Effector memory CD8-positive, alpha-beta T cell (primary cell): Measurements from ENCODE around the gene ATP6V0A1.
A peak's percentile ranks its signal among the peaks of the same experiment; 100 is the strongest.
"Not testable (repeated sequence)": the region's sequence is repeated elsewhere in the genome, so short reads cannot be mapped to it uniquely, and the experiment has no call there.

Source experiments
- ATAC-seq: fragments of 150-1000 bp; cut with Tn5 transposase; replicated peaks from 2 replicates; pipeline ENCODE4 v1.10.0; 2021; ENCODE audit warnings: mild to moderate bottlenecking, moderate library complexity
- DNase-seq, 3 experiments: peaks; one replicate each; pipeline ENCODE4 v3.0.0; 2021
- H3K27ac Mint-ChIP-seq, 2 donors: one replicate each; pipeline ENCODE4 v1.8.0; 2022; ENCODE audit warnings: mild to moderate bottlenecking in 2 of 2, mixed read lengths in 2 of 2, moderate library complexity in 2 of 2
- H3K27me3 Mint-ChIP-seq, 2 donors: one replicate each; pipeline ENCODE4 v1.8.0; 2022; ENCODE audit warnings: mixed read lengths in 2 of 2
- H3K36me3 Mint-ChIP-seq: one replicate; pipeline ENCODE4 v1.8.0; 2022; ENCODE audit warnings: mild to moderate bottlenecking, moderate library complexity, mixed read lengths; ENCODE audit not compliant: insufficient read depth
- H3K4me1 Mint-ChIP-seq, 2 donors: one replicate each; pipeline ENCODE4 v1.8.0; 2022; ENCODE audit warnings: low read depth in 2 of 2, mixed read lengths in 2 of 2
- H3K4me3 Mint-ChIP-seq, 2 donors: one replicate each; pipeline ENCODE4 v1.8.0; 2022; ENCODE audit warnings: mild to moderate bottlenecking in 2 of 2, mixed read lengths in 2 of 2, moderate library complexity in 2 of 2
- H3K9me3 Mint-ChIP-seq, 2 donors: one replicate each; pipeline ENCODE4 v1.8.0; 2022; ENCODE audit warnings: mixed read lengths in 2 of 2

ATP6V0A1 gene

DNA sequence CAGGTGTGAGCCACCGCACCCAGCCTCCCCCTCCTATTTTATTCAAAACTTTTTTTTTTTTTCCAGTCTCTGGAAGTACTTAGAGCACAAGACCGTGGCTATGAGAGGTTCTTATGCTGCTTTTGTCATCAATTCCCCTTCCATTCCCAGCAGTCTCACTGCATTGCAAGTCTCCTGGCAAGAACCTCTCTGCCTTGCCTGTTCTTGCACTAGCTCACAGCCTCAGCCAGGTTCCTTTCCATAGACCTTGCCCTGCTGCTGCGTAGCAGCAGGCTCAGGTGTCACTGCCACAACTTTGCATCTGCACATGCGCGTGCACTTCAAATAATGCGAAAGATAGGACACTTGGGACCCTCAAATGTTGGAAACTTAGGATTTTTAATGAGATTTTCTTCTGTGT is 15.6 kb downstream of the ATP6V0A1 start:
- H3K9me3 Mint-ChIP-seq: no peaks in the 10 kb centered on the region
- H3K4me1 Mint-ChIP-seq: no peaks in the 10 kb centered on the region
- peaks cover 22% of the 10 kb centered on the region for H3K36me3 Mint-ChIP-seq
- no peak overlapping the region for H3K4me3 Mint-ChIP-seq
- DNase-seq: no peak
- no peak for ATAC-seq
- H3K27me3 Mint-ChIP-seq: peaks cover 0 to 4% of the 10 kb centered on the region in 2 donors
- H3K27ac Mint-ChIP-seq: no peak overlapping the region

- peaks cover 0 to 8% of the 10 kb centered on the region in 2 donors for H3K27me3 Mint-ChIP-seq
- no peak overlapping the region for H3K4me3 Mint-ChIP-seq
- no peaks in the 10 kb centered on the region for H3K9me3 Mint-ChIP-seq
- no peaks in the 10 kb centered on the region for H3K4me1 Mint-ChIP-seq
- no peak for ATAC-seq
- no peak overlapping the region for H3K27ac Mint-ChIP-seq
- no peak for DNase-seq
- peaks cover 22% of the 10 kb centered on the region for H3K36me3 Mint-ChIP-seq
Observed at GRCh38 chr17:42475121-42475520, 16.4 kb downstream of the ATP6V0A1 start.

DNA sequence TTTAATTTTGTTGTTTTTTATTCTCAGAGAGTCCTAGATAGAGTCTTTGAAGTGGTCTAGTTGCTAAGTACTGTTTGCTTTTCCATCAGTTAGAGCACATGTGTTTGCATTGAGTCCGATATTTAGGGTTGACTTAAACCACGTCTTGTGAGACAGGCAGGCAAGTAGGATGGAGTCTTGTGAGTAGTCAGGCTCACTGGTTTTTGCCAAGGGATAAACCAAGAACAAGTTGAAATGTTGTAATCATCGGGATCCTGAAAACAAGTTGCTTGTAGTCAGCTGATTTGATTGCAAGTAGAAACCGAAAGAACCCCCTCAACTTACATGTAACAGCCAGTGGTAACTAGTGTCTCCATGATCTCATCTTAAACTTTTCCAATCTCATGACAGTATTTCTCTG is 17.2 kb downstream of the ATP6V0A1 start:
- no peak for ATAC-seq
- H3K27ac Mint-ChIP-seq: no peak overlapping the region
- peaks cover 20% of the 10 kb centered on the region for H3K36me3 Mint-ChIP-seq

GRCh38 chr17:42476411-42476810 is 17.7 kb downstream of the ATP6V0A1 start:
- DNase-seq (no peak), ATAC-seq (no peak)
- no peak overlapping the region for H3K4me3 Mint-ChIP-seq
- no peaks in the 10 kb centered on the region for H3K4me1 Mint-ChIP-seq
- peaks cover 18% of the 10 kb centered on the region for H3K36me3 Mint-ChIP-seq
- H3K27ac Mint-ChIP-seq: no peak overlapping the region
- peaks cover 0 to 11% of the 10 kb centered on the region in 2 donors for H3K27me3 Mint-ChIP-seq
- H3K9me3 Mint-ChIP-seq: no peaks in the 10 kb centered on the region

More for the DNA sequence above, 17.2 kb downstream of the ATP6V0A1 start:
- Mint-ChIP-seq H3K4me3 (no peak overlapping the region), H3K9me3 (no peaks in the 10 kb centered on the region), H3K4me1 (no peaks in the 10 kb centered on the region), H3K27me3 (peaks cover 0 to 11% of the 10 kb centered on the region in 2 donors)
- DNase-seq: no peak

GRCh38 chr17:42477173-42477572 is 18.5 kb downstream of the ATP6V0A1 start:
- ATAC-seq (no peak), DNase-seq (no peak)
- Mint-ChIP-seq H3K27me3 (peaks cover 0 to 11% of the 10 kb centered on the region in 2 donors), H3K4me1 (no peaks in the 10 kb centered on the region), H3K4me3 (no peak overlapping the region), H3K36me3 (peaks cover 20% of the 10 kb centered on the region), H3K27ac (no peak overlapping the region), H3K9me3 (no peaks in the 10 kb centered on the region)

GRCh38 chr17:42477824-42478223 is 19.1 kb downstream of the ATP6V0A1 start:
- not testable (repeated sequence) for ATAC-seq, H3K4me3 Mint-ChIP-seq
- H3K36me3 Mint-ChIP-seq: peaks cover 20% of the 10 kb centered on the region

DNA sequence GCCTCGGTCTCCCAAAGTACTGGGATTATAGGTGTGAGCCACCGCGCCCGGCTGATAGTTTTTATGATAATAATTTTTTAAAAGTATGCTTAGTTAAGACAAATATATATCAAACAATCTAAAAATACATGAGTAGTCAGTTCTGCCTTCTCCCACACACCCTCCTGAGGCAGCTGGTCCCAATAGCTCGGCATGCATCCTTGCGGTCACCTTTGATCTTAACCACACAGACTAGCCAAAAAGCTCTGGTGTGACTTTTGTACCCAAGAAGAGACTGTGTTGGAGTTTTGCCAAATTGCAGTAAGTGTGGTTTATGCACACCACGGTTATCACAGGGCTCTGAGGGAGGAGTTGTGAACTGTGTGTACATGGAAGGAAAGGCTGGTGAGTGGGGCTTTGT is 25.6 kb downstream of the ATP6V0A1 start:
- Mint-ChIP-seq H3K27me3 (peaks cover 2 to 8% of the 10 kb centered on the region in 2 donors), H3K4me3 (peak overlapping the region; percentile 77 to 78), H3K4me1 (peaks cover 13 to 22% of the 10 kb centered on the region in 2 donors), H3K36me3 (peaks cover 35% of the 10 kb centered on the region), H3K9me3 (no peaks in the 10 kb centered on the region), H3K27ac (peak overlapping the region; percentile 79 to 90)
- DNase-seq (peak; percentile 85 to 86 (median 85)), ATAC-seq (peak; percentile 95)

More at GRCh38 chr17:42477824-42478223, 19.1 kb downstream of the ATP6V0A1 start:
- H3K27me3 Mint-ChIP-seq: peaks cover 0 to 11% of the 10 kb centered on the region in 2 donors
- H3K9me3 Mint-ChIP-seq, H3K4me1 Mint-ChIP-seq, DNase-seq, H3K27ac Mint-ChIP-seq: not testable (repeated sequence)

- H3K27me3 Mint-ChIP-seq: peaks cover 8 to 9% of the 10 kb centered on the region in 2 donors
- no peak overlapping the region for H3K4me3 Mint-ChIP-seq
- DNase-seq (no peak), ATAC-seq (no peak)
- peaks cover 35% of the 10 kb centered on the region for H3K36me3 Mint-ChIP-seq
- no peaks in the 10 kb centered on the region for H3K9me3 Mint-ChIP-seq
- H3K27ac Mint-ChIP-seq: peak overlapping the region in 1 of 2 donors; percentile 79
- H3K4me1 Mint-ChIP-seq: peaks cover 17 to 22% of the 10 kb centered on the region in 2 donors
Observed at GRCh38 chr17:42485680-42486079, 27.0 kb downstream of the ATP6V0A1 start.

DNA sequence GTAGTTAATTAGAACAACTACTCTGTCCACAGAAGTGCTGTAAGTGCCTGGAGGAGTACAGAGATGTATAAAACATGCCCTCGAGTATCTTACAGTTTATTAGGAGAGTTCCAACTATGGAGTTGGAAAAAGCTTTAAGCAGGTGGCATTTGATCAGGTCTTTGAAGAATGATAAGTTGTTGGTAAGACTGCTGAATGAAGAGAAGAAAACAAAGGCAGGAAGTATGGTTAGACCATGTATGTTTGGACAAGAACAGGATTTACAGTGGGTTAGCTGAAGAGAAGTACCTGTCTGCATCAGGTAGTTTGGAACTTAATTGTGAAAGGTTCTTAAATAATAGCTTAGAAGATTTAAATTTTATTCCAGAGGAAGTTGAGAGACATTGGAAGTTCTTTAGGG is 29.4 kb downstream of the ATP6V0A1 start:
- Mint-ChIP-seq H3K4me3 (peak overlapping the region; percentile 10 to 13), H3K9me3 (no peaks in the 10 kb centered on the region), H3K4me1 (peaks cover 17 to 22% of the 10 kb centered on the region in 2 donors), H3K27me3 (peaks cover 8 to 9% of the 10 kb centered on the region in 2 donors), H3K27ac (no peak overlapping the region), H3K36me3 (peaks cover 35% of the 10 kb centered on the region)
- ATAC-seq (no peak), DNase-seq (no peak)

- peaks cover 20% of the 10 kb centered on the region for H3K36me3 Mint-ChIP-seq
- no peak for ATAC-seq
- no peak overlapping the region for H3K27ac Mint-ChIP-seq
- no peak overlapping the region for H3K4me3 Mint-ChIP-seq
- peaks cover 18 to 19% of the 10 kb centered on the region in 2 donors for H3K4me1 Mint-ChIP-seq
- H3K9me3 Mint-ChIP-seq: no peaks in the 10 kb centered on the region
- peaks cover 9 to 19% of the 10 kb centered on the region in 2 donors for H3K27me3 Mint-ChIP-seq
- DNase-seq: no peak
Observed at GRCh38 chr17:42493319-42493718, 34.6 kb downstream of the ATP6V0A1 start.

DNA sequence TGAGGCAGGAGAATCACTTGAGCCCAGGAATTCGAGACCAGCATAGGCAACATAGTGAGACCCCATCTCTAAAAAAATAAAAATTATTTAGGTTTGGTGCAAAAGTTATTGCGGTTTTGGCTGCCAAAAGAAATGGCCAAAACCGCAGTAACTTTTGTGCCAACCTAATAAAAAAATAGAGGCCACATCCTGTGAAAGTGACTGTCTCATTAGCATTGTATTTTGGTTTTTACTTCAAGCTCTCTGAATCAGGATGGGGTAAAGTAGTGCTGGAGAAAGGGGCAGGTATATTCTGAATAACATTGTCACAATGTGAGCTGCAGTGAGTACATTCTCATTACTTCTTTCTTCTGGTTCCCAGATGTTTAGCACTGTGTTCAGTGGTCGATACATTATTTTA is 36.0 kb downstream of the ATP6V0A1 start:
- H3K27ac Mint-ChIP-seq: no peak overlapping the region
- H3K4me1 Mint-ChIP-seq: peaks cover 13 to 19% of the 10 kb centered on the region in 2 donors
- H3K4me3 Mint-ChIP-seq: no peak overlapping the region
- no peaks in the 10 kb centered on the region for H3K9me3 Mint-ChIP-seq
- peak; percentile 57 for ATAC-seq
- H3K27me3 Mint-ChIP-seq: peaks cover 3 to 14% of the 10 kb centered on the region in 2 donors
- H3K36me3 Mint-ChIP-seq: peaks cover 22% of the 10 kb centered on the region
- no peak for DNase-seq

- DNase-seq (no peak), ATAC-seq (no peak)
- Mint-ChIP-seq H3K9me3 (no peaks in the 10 kb centered on the region), H3K36me3 (peaks cover 25% of the 10 kb centered on the region), H3K4me3 (no peak overlapping the region), H3K27me3 (peaks cover 0 to 6% of the 10 kb centered on the region in 2 donors), H3K27ac (no peak overlapping the region), H3K4me1 (peaks cover 13 to 18% of the 10 kb centered on the region in 2 donors)
Observed at GRCh38 chr17:42498828-42499227, 40.1 kb downstream of the ATP6V0A1 start.

GRCh38 chr17:42502091-42502490 is 43.4 kb downstream of the ATP6V0A1 start:
- Mint-ChIP-seq H3K27ac (no peak overlapping the region), H3K36me3 (peaks cover 16% of the 10 kb centered on the region), H3K4me1 (no peaks in the 10 kb centered on the region), H3K27me3 (no peaks in the 10 kb centered on the region), H3K9me3 (no peaks in the 10 kb centered on the region), H3K4me3 (no peak overlapping the region)
- DNase-seq (no peak), ATAC-seq (no peak)

- DNase-seq (no peak), ATAC-seq (no peak)
- peaks cover 16% of the 10 kb centered on the region for H3K36me3 Mint-ChIP-seq
- H3K27me3 Mint-ChIP-seq: peaks cover 0 to 1% of the 10 kb centered on the region in 2 donors
- H3K9me3 Mint-ChIP-seq: no peaks in the 10 kb centered on the region
- no peaks in the 10 kb centered on the region for H3K4me1 Mint-ChIP-seq
- no peak overlapping the region for H3K27ac Mint-ChIP-seq
- no peak overlapping the region for H3K4me3 Mint-ChIP-seq
Observed at GRCh38 chr17:42502926-42503325, 44.2 kb downstream of the ATP6V0A1 start.
